Stimulated activated CD4-positive, alpha-beta T cell treated with anti-CD3 and anti-CD28 coated beads, Interleukin-12 subunit alpha, Interleukin-12 subunit beta, amount 100 ng/mL, for 48 hours (primary cell): Measurements from ENCODE around the gene CARNS1.
A peak's percentile ranks its signal among the peaks of the same experiment; 100 is the strongest.
"Not testable (repeated sequence)": the region's sequence is repeated elsewhere in the genome, so short reads cannot be mapped to it uniquely, and the experiment has no call there.

Experiments used
- DNase-seq, 3 donors: peaks; one replicate each; pipeline ENCODE4 v3.0.0-alpha.2; 2020; ENCODE audit warnings: low read depth in 2 of 3, low spot score in 1 of 3

Gene CARNS1

GRCh38 chr11:67395555-67396258, 19.8 kb upstream of the CARNS1 start:
- no peak for DNase-seq

- no peak for DNase-seq
Measured at GRCh38 chr11:67396259-67396581, 19.3 kb upstream of the CARNS1 start.

GRCh38 chr11:67396587-67397389, 18.7 kb upstream of the CARNS1 start:
- no peak for DNase-seq

DNA sequence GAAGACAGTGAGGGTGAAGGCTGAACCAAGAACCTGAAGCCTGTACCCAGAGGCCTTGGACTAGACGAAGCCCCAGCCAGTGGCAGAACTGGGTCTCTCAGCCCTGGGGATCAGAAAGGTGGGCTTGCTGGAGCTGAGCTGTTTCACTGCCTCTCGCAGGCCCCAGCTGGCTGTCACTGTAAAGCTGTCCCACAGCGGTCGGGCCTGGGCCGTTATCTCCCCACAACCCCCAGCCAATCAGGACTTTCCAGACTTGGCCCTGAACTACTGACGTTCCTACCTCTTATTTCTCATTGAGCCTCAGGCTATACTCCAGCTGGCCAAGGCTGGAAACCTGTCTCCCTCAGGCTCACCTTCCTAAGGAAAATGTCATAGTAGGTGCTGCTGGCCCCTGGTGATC, 17.9 kb upstream of the CARNS1 start:
- DNase-seq, result no peak

DNA sequence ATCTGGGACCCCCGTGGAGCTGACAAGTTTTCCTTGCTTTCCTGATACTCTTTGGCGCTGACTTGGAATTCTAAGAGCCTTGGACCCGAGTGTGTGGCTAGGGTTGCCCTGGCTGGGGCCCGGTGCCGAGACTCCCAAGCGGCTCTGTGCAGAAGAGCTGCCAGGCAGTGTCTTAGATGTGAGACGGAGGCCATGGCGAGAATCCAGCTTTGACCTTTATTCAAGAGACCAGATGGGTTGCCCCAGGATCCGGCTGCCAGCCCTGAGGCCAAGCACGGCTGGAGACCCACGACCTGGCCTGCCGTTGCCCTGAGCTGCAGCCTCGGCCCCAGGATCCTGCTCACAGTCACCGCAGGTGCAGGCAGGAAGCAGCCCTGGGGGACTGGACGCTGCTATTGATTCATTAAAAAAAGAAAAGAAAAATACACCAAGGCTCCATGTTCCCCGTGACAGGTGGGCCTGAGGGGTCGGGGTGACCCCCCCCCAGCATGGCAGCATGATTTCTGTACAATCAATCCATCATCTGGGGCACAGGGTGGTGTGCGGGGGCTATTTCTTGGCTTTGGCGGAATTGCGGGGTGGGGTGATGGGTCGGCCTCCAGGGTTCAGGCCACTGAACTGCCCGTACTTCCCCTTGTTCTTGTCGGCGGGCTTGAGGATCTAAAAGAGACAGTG, 17.4 kb upstream of the CARNS1 start:
- DNase-seq, result no peak

DNA sequence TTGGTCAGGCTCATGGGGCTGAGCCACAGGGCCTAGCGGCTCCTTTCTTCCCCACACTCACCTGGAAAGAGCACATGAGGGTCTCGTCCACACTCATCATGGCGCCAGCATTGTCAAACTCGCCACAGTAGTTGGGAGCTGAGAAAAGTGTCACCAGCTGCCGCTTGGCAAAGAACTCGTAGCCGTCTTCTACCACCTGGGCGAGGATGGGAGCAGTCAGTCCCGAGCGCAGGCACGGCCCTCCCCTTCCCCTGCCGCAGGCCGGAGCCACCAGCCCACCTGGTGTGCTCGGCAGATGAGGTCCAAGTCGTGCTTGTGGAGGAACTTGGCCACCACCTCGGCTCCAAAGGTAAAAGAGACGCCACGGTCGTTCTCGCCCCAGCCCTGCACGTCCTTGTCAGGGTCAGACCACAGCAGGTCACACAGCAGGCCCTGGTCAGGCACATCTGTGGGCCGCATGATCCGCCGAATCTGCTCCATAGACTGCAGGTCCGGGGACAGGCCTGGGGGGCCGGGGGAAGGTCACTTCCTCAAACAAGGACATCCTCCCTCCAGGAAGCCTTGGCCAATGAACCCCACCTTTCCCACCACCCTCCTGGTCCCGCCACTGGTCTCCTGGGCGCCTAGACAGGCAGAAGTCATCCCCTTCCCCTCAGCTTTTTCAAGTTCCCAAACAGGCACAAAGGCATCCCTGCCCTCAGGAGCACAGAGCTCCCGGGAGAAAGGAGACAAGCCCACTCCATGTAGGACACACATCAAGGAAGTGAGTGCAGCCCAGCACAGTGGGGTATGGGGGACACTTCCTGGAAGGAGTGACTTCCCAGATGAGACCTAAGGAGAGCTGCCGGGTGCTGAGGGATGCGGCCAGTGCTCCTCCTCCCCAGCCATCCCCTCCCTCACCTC, 16.6 kb upstream of the CARNS1 start:
- DNase-seq, result no peak

DNA sequence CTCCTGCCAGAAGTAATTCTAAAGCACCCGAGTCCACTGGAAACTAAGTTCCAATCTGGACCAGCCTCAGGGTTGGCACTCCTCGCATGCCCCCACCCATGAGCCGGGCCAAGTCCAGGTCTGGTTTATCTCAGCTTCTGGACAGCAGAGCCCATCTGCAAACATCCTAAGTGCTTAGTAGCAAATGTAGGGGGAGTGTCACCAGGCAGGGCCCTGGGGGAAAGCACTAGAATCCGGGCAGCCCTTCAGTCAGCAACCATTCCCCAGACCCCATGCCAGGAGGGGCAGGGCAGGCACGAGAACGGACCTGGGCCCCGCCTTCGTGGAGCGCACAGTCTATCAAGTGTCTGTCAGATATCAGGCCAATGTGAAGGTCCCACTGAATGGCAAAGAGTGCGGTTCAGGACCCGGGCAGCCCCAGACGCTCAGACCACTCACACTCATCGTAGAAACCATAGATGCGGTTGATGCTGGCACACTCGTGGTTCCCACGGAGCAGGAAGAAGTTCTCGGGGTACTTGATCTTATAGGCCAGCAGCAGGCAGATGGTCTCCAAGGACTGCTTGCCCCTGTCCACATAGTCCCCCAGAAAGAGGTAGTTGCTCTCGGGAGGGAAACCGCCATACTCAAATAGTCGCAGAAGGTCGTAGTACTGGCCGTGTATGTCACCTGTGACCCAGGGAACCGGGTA, 15.1 kb upstream of the CARNS1 start:
- no peak for DNase-seq

- no peak for DNase-seq
Measured at GRCh38 chr11:67400942-67401494, 14.5 kb upstream of the CARNS1 start.

GRCh38 chr11:67401495-67402191, 13.8 kb upstream of the CARNS1 start, which contains the start of gene PPP1CA:
Gene PPP1CA (minus strand): TSS chr11:67401858. CDS start chr11:67401782, 76 bp downstream.
- peak; percentile 83 to 92 (median 88) for DNase-seq

GRCh38 chr11:67402192-67402839, 13.2 kb upstream of the CARNS1 start:
- DNase-seq, result not testable (repeated sequence)

DNA sequence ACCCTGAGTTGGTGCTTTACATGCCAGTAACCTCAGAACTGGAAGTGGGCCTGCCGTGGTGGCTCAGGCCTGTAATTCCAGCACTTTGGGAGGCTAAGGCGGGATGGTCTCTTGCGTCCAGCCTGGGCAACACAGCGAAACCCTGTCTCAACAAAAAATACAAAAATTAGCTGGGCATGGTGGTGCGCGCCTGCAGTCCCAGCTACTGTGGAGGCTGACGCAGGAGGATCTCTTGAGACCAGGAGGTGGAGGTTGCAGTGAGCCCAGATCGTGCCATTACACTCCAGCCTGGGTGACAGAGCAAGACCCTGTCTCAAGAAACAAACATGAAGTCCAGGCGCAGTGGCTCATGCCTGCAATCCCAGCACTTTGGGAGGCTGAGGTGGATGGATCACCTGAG, 12.4 kb upstream of the CARNS1 start:
- not testable (repeated sequence) for DNase-seq

GRCh38 chr11:67404515-67405195, 10.8 kb upstream of the CARNS1 start:
- no peak for DNase-seq

DNA sequence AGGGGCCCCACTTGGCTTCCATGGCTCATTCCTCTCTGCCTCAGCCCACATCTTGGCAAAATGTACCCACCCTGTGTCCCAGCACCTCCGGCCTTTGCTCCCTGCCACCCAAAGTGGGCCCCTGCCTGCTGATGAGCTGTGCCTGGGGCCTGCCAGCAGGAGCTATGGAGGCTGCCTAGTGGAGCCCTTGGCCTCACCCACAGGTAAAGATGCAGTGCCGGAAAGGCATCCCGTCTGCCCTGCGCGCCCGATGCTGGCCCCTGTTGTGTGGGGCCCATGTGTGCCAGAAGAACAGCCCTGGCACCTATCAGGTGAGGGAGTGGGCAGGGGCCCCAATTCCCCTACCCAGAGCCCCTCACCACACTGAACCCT, 10.3 kb upstream of the CARNS1 start:
- DNase-seq, result no peak

DNA sequence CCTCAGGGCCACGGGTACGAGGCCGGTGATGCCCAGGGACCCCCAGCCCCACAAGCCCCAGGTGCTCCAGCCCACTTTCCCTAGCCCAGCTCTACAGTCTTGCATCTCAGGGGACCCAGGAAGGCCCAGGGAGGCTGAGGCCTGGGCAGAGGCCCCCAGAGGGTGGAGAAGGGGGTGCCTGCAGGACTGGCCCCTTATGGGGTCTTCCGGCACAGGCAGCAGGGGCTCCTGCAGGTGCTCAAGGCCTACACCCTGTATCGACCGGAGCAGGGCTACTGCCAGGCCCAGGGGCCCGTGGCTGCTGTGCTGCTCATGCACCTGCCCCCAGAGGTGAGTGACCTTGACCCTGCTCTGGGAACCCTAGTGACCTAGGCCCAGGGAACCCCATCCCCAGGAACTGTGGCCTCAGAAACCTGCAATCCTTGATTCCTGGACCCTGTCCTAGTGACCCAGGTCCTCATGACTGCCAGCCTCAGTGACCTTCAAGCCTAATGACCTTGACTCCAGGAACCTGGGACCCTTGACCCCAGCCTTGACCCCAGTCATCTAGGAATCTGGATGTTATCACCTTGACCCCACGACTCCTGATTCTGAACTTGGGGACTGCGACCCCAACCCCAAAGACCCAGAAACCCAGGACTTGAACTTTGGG, 9.7 kb upstream of the CARNS1 start:
- no peak for DNase-seq

DNA sequence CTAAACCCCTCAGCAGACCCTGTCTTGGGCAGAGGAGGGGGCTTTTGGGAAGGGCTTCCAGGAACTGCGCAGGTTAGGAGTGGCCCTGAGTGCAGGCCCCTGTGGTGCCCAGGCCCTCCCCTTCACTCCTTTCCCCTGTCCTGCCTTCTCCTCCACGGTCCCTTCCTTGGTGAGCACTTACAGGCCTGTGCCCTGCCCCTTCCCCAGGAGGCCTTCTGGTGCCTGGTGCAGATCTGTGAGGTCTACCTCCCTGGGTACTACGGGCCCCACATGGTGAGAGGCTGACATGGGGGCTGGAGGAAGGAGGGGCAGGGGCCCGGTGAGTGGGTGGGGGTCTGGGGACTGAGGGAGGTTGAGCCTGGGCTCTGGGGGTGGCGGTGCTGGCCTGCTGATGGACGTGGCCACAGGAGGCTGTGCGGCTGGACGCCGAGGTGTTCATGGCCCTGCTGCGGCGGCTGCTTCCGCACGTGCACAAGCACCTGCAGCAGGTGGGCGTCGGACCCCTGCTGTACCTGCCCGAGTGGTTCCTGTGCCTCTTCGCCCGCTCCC, 9.0 kb upstream of the CARNS1 start:
- no peak for DNase-seq

- DNase-seq, result no peak
Measured at GRCh38 chr11:67406969-67407687, 8.3 kb upstream of the CARNS1 start.

DNA sequence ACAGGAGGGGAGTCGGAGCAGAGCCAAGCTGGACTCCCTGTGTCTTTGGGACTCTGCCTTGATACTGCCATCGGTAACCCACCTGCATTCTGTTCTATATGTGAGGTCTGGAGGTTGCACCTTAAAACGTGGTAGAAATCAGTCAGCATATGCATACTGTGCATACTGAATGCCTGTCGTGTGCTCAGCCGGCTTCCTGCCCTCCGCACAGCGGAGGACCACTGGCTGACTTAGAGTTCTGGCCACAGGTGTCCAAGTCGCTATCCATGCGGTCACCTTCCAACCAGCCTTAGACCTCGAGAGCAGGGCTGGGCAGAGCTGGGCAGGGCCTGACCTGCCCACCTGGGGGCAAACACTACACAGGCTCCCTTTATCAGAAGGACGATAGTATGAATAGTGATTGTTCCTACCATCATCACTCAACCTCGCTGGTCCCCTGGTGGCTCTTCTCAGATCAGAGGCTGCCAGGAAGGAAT, 7.8 kb upstream of the CARNS1 start:
- DNase-seq, result no peak
